Stimulated activated CD4-positive, alpha-beta T cell treated with anti-CD3 and anti-CD28 coated beads, Interleukin-4, amount 100 ng/mL, for 48 hours (primary cell): ENCODE measurements around the gene KIRREL1.

Experiments
- DNase-seq, 2 donors: peaks; one replicate each; pipeline ENCODE4 v3.0.0-alpha.2; 2020; ENCODE audit warnings: low read depth in 2 of 2

Gene KIRREL1

GRCh38 chr1:158035014-158035413 lies 41.6 kb downstream of the KIRREL1 start:
- DNase-seq, result no peak

- peak; percentile 7 to 25 for DNase-seq
Observed at GRCh38 chr1:158035976-158036583, 42.6 kb downstream of the KIRREL1 start.

GRCh38 chr1:158037008-158037865 lies 43.8 kb downstream of the KIRREL1 start:
- DNase-seq, result no peak

GRCh38 chr1:158037866-158038359 lies 44.5 kb downstream of the KIRREL1 start:
- DNase-seq, result no peak

- DNase-seq, result no peak
Observed at GRCh38 chr1:158038793-158039192, 45.3 kb downstream of the KIRREL1 start.

GRCh38 chr1:158039380-158039779 lies 45.9 kb downstream of the KIRREL1 start:
- no peak for DNase-seq

- no peak for DNase-seq
Observed at GRCh38 chr1:158040323-158040722, 46.9 kb downstream of the KIRREL1 start.

GRCh38 chr1:158043232-158043631 lies 49.8 kb downstream of the KIRREL1 start:
- no peak for DNase-seq

- DNase-seq, result no peak
Observed at GRCh38 chr1:158045639-158046038, 52.2 kb downstream of the KIRREL1 start.

GRCh38 chr1:158046715-158047510 lies 53.5 kb downstream of the KIRREL1 start:
- no peak for DNase-seq

GRCh38 chr1:158048371-158049067 lies 55.1 kb downstream of the KIRREL1 start:
- DNase-seq, result no peak

- no peak for DNase-seq
Observed at GRCh38 chr1:158049853-158050252, 56.4 kb downstream of the KIRREL1 start.

- DNase-seq, result no peak
Observed at GRCh38 chr1:158053276-158053675, 59.8 kb downstream of the KIRREL1 start.

GRCh38 chr1:158054721-158055120 lies 61.3 kb downstream of the KIRREL1 start:
- DNase-seq, result no peak

GRCh38 chr1:158055854-158056253 lies 62.4 kb downstream of the KIRREL1 start:
- DNase-seq, result no peak

- DNase-seq, result no peak
Observed at GRCh38 chr1:158056498-158056897, 63.1 kb downstream of the KIRREL1 start.

GRCh38 chr1:158058237-158058985 lies 65.0 kb downstream of the KIRREL1 start:
- no peak for DNase-seq

- no peak for DNase-seq
Observed at GRCh38 chr1:158059984-158060383, 66.5 kb downstream of the KIRREL1 start.

- no peak for DNase-seq
Observed at GRCh38 chr1:158062174-158062573, 68.7 kb downstream of the KIRREL1 start.

- DNase-seq, result no peak
Observed at GRCh38 chr1:158067662-158068061, 74.2 kb downstream of the KIRREL1 start.

- DNase-seq, result no peak
Observed at GRCh38 chr1:158068918-158069317, 75.5 kb downstream of the KIRREL1 start.
